Measurements from ENCODE around the gene SMIM20.

Gene SMIM20

DNA sequence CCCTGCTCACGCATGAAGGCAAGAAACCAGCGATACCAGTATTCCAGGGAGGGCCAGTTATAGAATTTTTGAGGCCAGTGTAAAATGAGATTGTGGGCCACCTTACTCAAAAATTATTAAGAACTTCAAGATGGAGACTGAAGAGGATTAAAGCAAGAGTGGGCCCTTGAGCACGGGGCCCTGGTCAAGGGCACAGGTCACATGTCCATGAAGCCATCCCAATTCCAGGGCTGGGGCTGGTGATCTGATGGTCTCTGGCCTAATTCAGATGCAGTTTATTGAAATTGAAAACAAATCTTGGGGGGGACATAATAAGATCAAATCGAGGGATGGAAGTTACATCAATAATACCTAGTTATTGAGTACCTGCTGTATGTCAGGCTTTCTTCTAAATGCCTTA lies 58.3 kb downstream of the SMIM20 start:
- no peak overlapping the region for H3K4me2 ChIP-seq (ENCODE audit: low read depth, low read length)
- no peak for DNase-seq
- H3K27ac ChIP-seq (ENCODE audit: low read length): no peak overlapping the region
- no peaks in the 10 kb centered on the region for H4K20me1 ChIP-seq (ENCODE audit: insufficient read depth, low read length)
- no peaks in the 10 kb centered on the region for H3K4me1 ChIP-seq (ENCODE audit: low read length)
- no peak overlapping the region for H2AFZ ChIP-seq (ENCODE audit: low read length)
- H3K4me3 ChIP-seq (ENCODE audit: low read length): no peak overlapping the region
- no peak for TF ChIP-seq EZH2 (optimal IDR thresholded peaks at IDR 0.05; ENCODE audit: low read depth, low read length)
- TF ChIP-seq, protein P1, sequence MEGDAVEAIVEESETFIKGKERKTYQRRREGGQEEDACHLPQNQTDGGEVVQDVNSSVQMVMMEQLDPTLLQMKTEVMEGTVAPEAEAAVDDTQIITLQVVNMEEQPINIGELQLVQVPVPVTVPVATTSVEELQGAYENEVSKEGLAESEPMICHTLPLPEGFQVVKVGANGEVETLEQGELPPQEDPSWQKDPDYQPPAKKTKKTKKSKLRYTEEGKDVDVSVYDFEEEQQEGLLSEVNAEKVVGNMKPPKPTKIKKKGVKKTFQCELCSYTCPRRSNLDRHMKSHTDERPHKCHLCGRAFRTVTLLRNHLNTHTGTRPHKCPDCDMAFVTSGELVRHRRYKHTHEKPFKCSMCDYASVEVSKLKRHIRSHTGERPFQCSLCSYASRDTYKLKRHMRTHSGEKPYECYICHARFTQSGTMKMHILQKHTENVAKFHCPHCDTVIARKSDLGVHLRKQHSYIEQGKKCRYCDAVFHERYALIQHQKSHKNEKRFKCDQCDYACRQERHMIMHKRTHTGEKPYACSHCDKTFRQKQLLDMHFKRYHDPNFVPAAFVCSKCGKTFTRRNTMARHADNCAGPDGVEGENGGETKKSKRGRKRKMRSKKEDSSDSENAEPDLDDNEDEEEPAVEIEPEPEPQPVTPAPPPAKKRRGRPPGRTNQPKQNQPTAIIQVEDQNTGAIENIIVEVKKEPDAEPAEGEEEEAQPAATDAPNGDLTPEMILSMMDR (IDR thresholded peaks at IDR 0.05; ENCODE audit: low read length): no peak
- no peak for TF ChIP-seq EZH2phosphoT487 (IDR thresholded peaks at IDR 0.05; ENCODE audit: low read length)
- H3K36me3 ChIP-seq (replicated peaks; ENCODE audit: insufficient read depth, low read length): no peaks in the 10 kb centered on the region
- H3K9me3 ChIP-seq (replicated peaks; ENCODE audit: insufficient read depth, low read length): no peaks in the 10 kb centered on the region
- H3K27me3 ChIP-seq (replicated peaks; ENCODE audit: insufficient read depth, low read length): no peaks in the 10 kb centered on the region
- H3F3A ChIP-seq (ENCODE audit: insufficient read depth, low read length): no peaks in the 10 kb centered on the region
- no peak overlapping the region for H3K9ac ChIP-seq (ENCODE audit: low read length)
- no peaks in the 10 kb centered on the region for H3K9me2 ChIP-seq (replicated peaks; ENCODE audit: insufficient read depth, low read length)
- no peaks in the 10 kb centered on the region for H3K79me2 ChIP-seq (ENCODE audit: low read length)

- no peaks in the 10 kb centered on the region for H3K4me1 ChIP-seq (ENCODE audit: low read length)
- no peaks in the 10 kb centered on the region for H3K79me2 ChIP-seq (ENCODE audit: low read length)
These were observed 59.1 kb downstream of the SMIM20 start for GRCh38 chr4:25972984-25973745.

GRCh38 chr4:25976780-25977179 lies 62.8 kb downstream of the SMIM20 start:
- no peak for DNase-seq
- Histone ChIP-seq H3K4me1 (ENCODE audit: low read length) (no peaks in the 10 kb centered on the region), H3K9ac (ENCODE audit: low read length) (no peak overlapping the region), H3K9me3 (replicated peaks; ENCODE audit: insufficient read depth, low read length) (no peaks in the 10 kb centered on the region), H3K9me2 (replicated peaks; ENCODE audit: insufficient read depth, low read length) (no peaks in the 10 kb centered on the region), H3K27ac (ENCODE audit: low read length) (no peak overlapping the region), H3K27me3 (replicated peaks; ENCODE audit: insufficient read depth, low read length) (no peaks in the 10 kb centered on the region), H3K36me3 (replicated peaks; ENCODE audit: insufficient read depth, low read length) (no peaks in the 10 kb centered on the region), H3K79me2 (ENCODE audit: low read length) (no peaks in the 10 kb centered on the region), H3K4me2 (ENCODE audit: low read depth, low read length) (no peak overlapping the region), H3K4me3 (ENCODE audit: low read length) (no peak overlapping the region), H3F3A (ENCODE audit: insufficient read depth, low read length) (no peaks in the 10 kb centered on the region), H4K20me1 (ENCODE audit: insufficient read depth, low read length) (no peaks in the 10 kb centered on the region), H2AFZ (ENCODE audit: low read length) (no peak overlapping the region)
- TF ChIP-seq EZH2 (optimal IDR thresholded peaks at IDR 0.05; ENCODE audit: low read depth, low read length) (no peak), EZH2phosphoT487 (IDR thresholded peaks at IDR 0.05; ENCODE audit: low read length) (no peak)
- TF ChIP-seq, protein P1 (IDR thresholded peaks at IDR 0.05; ENCODE audit: low read length): no peak

More at GRCh38 chr4:25972984-25973745, 59.1 kb downstream of the SMIM20 start:
- Histone ChIP-seq H3K27ac (ENCODE audit: low read length) (no peak overlapping the region), H3K27me3 (replicated peaks; ENCODE audit: insufficient read depth, low read length) (no peaks in the 10 kb centered on the region), H3F3A (ENCODE audit: insufficient read depth, low read length) (no peaks in the 10 kb centered on the region), H3K9me2 (replicated peaks; ENCODE audit: insufficient read depth, low read length) (no peaks in the 10 kb centered on the region), H4K20me1 (ENCODE audit: insufficient read depth, low read length) (no peaks in the 10 kb centered on the region), H3K36me3 (replicated peaks; ENCODE audit: insufficient read depth, low read length) (no peaks in the 10 kb centered on the region), H3K9ac (ENCODE audit: low read length) (no peak overlapping the region), H2AFZ (ENCODE audit: low read length) (no peak overlapping the region), H3K9me3 (replicated peaks; ENCODE audit: insufficient read depth, low read length) (no peaks in the 10 kb centered on the region), H3K4me3 (ENCODE audit: low read length) (no peak overlapping the region), H3K4me2 (ENCODE audit: low read depth, low read length) (no peak overlapping the region)
- DNase-seq: no peak
- TF ChIP-seq EZH2 (optimal IDR thresholded peaks at IDR 0.05; ENCODE audit: low read depth, low read length) (no peak), EZH2phosphoT487 (IDR thresholded peaks at IDR 0.05; ENCODE audit: low read length) (no peak)
- TF ChIP-seq, protein P1 (IDR thresholded peaks at IDR 0.05; ENCODE audit: low read length): no peak

Measured in MM.1S (cell line).